ENCODE data around the gene TIMM23B. TPM values are rescaled to one million over a fixed set of nuclear protein-coding genes. Genes with fewer than 3 reads are reported as not detected.
"Not testable (repeated sequence)": the region's sequence is repeated elsewhere in the genome, so short reads cannot be mapped to it uniquely, and the experiment has no call there.

The TIMM23B gene
- total RNA-seq, 1 experiment from 2014 or later: 9.9 TPM

DNA sequence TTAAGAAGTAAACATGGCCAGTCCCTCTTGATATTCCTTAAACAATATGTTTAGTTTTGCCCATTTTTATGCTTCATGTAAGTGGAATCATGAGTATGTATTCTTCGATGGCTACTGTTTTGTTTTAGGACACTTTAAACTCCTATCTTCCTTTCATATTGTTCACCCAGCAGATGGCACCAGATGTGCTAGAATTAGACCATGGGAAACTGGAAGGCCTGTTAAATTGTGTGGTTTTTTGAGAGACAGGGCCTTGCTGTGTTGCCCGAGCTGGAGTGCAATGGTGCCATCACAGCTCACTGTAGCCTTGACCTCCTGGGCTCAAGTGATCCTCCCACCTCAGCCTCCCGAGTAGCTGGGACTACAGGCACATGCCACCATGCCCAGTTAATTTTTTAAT lies 11.3 kb downstream of the TIMM23B start:
- peaks cover 17% of the 10 kb centered on the region for H3K36me3 ChIP-seq
- not testable (repeated sequence) for H3K4me3 ChIP-seq, H3K9me3 ChIP-seq, H3K27me3 ChIP-seq, DNase-seq

DNA sequence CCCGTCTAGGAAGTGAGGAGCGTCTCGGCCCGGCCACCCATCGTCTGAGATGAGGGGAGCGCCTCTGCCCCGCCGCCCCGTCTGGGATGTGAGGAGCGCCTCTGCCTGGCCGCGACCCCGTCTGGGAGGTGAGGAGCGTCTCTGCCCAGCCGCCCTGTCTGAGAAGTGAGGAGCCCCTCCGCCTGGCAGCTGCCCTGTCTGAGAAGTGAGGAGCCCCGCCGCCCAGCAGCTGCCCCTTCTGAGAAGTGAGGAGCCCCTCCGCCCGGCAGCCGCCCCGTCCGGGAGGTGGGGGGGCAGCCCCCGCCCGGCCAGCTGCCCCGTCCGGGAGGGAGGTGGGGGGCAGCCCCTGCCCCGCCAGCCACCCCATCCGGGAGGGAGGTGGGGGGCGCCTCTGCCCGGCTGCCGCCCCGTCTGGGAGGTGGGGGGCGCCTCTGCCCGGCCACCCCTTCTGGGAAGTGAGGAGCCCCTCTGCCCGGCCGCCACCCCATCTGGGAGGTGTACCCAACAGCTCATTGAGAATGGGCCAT lies 28.5 kb downstream of the TIMM23B start:
- DNase-seq, H3K36me3 ChIP-seq, H3K27me3 ChIP-seq, H3K4me3 ChIP-seq, H3K9me3 ChIP-seq: not testable (repeated sequence)

DNA sequence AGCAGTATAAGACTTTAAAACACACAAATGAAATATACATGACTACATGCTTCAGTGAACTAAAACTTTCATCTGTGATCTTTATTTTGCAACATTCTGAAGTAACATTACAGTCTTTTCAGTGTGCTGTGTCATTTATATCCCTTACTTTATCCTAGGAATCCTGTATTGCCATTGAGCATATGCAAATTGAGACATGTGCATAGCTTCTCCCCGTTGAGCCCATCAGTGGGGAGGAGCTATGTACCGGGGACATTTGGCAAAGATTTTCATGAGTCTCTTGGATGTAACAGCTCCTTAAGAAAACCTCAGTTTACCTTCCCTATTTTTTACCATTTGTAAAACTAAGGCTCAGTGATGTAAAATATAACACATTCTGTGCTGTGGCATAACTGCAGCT lies 29.6 kb downstream of the TIMM23B start:
- not testable (repeated sequence) for H3K36me3 ChIP-seq, H3K27me3 ChIP-seq, H3K9me3 ChIP-seq, DNase-seq, H3K4me3 ChIP-seq

DNA sequence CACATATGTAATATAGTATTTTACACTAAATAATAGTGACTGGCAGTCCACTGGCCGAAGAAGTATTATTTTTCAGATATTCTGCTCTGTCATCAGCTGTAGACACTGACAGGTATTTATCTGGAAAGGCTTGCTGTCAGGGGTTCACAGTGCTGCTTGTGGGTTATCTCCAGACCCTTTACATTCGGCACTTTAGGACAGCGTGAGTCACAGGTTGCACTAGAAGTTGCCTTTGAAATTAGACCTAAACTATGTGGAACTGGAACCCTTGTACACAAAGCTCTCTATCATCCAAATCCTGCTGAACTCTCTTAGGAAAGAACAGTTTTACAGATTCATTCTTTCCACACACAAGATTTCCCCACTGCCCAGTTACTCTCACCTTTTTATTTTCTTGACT lies 30.2 kb downstream of the TIMM23B start:
- not testable (repeated sequence) for H3K9me3 ChIP-seq, DNase-seq, H3K27me3 ChIP-seq, H3K4me3 ChIP-seq, H3K36me3 ChIP-seq

DNA sequence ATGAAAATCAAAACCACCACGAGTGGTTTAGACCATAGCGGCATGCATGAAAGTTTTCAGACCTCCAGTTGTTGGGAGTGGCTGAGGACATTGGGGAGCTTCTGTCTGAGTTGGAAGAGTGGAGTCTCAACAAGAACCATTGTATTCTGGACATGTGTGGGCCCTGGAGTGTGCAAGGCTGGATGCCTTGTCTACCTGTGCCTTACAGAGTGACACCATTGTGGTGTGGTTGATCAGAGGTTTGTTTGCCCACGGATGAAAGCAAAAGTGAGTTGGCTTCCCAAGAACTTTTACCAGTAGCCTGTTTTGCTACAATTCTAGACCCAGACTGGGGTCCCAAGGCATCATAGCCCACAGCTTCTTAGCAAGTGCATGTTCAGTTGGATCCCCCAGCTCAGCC lies 35.9 kb downstream of the TIMM23B start:
- not testable (repeated sequence) for H3K9me3 ChIP-seq, H3K27me3 ChIP-seq, H3K4me3 ChIP-seq, DNase-seq, H3K36me3 ChIP-seq

DNA sequence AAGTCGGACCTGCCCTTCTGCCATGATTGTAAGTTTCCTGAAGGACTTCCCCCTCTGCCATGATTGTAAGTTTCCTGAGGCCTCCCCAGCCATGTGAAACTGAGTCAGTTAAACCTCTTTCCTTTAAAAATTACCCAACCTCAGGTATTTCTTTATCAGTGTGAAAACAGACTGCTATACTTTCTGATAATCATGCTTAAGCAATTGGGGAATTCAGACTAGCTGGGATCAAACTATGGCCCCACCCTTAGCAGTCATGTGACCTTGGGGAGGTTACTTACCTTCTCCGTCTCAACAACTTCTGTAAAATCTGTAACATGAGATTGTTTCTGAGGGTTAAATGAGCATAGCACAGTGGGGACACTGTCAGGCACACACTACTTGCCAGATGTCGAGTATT lies 45.4 kb downstream of the TIMM23B start:
- not testable (repeated sequence) for H3K27me3 ChIP-seq, DNase-seq, H3K4me3 ChIP-seq, H3K36me3 ChIP-seq, H3K9me3 ChIP-seq

DNA sequence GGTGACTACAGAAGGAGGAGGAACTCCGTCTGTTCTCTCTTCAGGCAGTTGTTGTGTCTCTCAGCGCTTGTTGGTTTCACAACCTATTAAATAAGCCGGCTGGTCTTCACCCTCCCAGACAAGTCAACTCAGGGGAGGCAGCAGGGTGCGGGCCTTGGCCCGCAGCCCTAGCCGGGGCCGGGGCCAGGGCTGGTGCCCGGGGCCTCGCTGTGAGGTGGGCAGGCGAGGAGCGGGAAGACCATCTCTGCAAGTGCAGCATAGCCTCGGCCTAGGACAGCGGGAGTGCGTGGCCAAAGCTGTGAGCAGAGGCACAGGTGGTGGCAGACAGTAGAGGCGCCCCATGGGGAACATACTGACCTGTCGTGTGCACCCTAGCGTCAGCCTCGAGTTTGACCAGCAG lies 46.5 kb downstream of the TIMM23B start, which contains the start of gene AGAP6:
Gene AGAP6 (plus strand): TSS at position 31 of the 400 bp plus-strand sequence. CDS start 310 bp downstream, at position 341.
- H3K27me3 ChIP-seq, H3K36me3 ChIP-seq, H3K9me3 ChIP-seq, DNase-seq, H3K4me3 ChIP-seq: not testable (repeated sequence)

DNA sequence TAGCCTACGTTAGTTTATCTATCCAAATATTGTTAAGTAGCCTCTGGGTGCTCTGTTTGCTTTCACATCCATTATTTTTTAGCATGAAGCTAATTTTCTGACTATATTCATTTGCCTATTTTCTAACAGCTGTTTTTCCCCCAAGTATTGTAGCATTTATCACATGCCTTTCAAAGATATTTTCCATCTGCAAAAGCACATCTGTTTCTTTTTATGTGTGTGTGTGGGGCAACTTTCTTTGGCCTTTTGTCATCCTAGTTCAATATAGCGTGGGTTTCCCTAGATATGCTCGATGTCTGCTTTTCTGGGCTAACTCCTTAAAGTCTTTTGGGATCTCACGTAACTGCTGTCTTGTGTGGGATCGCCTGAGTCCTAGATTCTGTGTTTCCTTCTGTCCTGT lies 53.5 kb downstream of the TIMM23B start:
- not testable (repeated sequence) for DNase-seq, H3K27me3 ChIP-seq, H3K4me3 ChIP-seq, H3K9me3 ChIP-seq, H3K36me3 ChIP-seq

DNA sequence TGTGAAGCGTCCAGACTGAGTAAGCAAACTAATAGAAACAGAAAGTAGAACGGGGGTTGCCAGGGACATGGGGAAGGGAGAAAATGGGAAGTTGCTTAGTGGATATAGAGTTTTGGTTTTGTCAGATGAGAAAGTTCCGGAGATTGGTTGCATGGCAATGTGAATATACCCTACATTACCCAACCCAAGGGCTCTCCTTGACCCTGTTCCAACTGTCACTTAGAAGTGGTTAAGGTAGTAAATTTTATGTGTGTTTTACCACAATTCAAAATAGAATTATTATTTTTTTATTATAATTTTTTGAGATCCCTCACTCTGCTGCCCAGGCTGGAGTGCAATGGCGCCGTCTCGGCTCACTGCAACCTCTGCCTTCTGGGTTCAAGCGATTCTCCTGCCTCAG lies 72.2 kb downstream of the TIMM23B start:
- not testable (repeated sequence) for H3K36me3 ChIP-seq, DNase-seq, H3K9me3 ChIP-seq, H3K4me3 ChIP-seq, H3K27me3 ChIP-seq

DNA sequence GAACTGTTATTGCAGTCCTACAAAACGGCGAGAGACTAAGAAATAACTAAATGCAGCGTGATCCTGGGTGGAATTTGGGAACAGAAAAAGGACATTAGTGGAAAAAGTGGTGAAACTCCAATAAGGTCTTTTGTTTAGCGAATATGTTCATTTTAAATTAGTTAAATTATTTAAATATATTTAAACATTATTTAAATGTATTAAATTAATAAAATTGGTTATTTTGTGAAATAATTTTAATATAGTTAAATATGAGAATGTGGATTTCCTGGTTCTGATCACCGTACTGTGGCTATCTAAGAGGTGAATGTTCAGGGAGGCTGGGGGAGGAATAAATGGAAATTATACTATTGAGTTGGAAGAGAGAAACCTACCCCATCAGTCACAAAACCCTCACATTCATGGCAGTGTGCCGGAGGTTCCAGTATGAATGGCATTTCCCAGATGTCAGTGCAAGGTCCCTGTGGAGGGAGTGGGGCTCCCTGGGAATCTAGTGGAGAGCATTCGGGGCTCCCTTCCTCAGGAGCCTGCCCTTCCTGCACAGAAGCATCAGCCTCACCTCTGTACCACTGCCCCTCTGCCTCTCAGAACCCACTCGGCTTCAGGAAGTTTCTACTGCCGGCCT lies 73.9 kb downstream of the TIMM23B start:
- H3K9me3 ChIP-seq, H3K36me3 ChIP-seq, H3K27me3 ChIP-seq, H3K4me3 ChIP-seq: not testable (repeated sequence)
- DNase-seq: peak; percentile 38

DNA sequence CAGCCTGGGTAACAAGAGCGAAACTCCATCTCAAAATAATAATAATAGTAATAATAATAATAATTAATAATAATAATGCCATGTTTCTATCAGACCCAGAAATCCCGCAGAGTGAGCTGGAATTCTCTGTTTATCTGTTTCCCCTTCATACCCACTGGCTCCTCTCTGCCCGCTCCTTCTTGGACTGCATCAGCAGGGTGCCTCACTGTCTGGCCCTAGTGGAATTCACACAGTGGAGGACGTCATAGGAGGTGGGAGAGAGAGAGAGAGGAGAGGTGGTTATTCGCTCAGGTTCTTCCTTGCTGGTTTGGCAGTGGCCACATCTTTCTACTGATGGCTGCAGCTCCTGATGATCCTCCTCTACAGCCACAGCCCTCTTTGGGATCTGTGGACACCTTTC lies 75.1 kb downstream of the TIMM23B start:
- peak; percentile 60 for DNase-seq
- H3K36me3 ChIP-seq, H3K9me3 ChIP-seq, H3K27me3 ChIP-seq, H3K4me3 ChIP-seq: not testable (repeated sequence)

DNA sequence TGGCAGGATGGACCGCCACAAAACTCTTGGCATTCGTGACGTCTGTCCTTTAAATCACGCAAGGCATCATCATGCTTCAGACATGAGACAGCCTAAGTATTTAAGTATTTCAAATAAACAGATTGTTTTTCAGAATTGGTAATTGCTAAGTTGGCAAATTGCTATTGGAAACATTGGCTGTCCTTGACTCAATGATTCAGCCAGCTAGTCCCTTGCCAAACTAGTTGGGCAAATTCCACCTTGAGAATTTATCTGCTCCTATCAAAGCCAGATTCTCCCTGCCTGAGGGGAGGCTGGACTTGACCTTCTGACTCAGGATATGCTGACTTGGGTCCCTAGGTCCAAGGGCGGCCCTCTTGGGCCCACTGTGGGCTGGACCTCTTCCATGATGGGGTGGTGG lies 75.8 kb downstream of the TIMM23B start:
- not testable (repeated sequence) for H3K36me3 ChIP-seq, H3K27me3 ChIP-seq, DNase-seq, H3K4me3 ChIP-seq, H3K9me3 ChIP-seq

DNA sequence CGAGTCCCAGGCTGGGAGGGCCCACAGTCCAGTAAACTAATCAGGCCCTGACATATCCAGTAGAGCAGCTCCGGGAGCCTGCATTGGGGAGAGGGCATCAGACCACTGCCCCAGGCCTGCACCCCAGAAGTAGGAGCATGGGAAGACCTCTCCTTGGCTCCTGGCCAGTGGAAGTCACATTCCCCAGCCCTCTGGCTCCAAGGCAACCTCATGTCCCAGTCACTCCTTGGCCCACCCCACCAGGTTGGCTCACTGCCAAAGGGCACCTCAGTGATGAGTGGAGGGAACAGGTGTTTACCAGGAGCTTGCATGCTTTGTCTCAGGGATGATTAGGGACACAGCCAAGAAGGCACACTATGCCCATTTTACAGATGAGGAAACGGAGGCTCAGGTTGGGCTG lies 77.4 kb downstream of the TIMM23B start:
- H3K27me3 ChIP-seq, H3K9me3 ChIP-seq, DNase-seq, H3K36me3 ChIP-seq, H3K4me3 ChIP-seq: not testable (repeated sequence)

DNA sequence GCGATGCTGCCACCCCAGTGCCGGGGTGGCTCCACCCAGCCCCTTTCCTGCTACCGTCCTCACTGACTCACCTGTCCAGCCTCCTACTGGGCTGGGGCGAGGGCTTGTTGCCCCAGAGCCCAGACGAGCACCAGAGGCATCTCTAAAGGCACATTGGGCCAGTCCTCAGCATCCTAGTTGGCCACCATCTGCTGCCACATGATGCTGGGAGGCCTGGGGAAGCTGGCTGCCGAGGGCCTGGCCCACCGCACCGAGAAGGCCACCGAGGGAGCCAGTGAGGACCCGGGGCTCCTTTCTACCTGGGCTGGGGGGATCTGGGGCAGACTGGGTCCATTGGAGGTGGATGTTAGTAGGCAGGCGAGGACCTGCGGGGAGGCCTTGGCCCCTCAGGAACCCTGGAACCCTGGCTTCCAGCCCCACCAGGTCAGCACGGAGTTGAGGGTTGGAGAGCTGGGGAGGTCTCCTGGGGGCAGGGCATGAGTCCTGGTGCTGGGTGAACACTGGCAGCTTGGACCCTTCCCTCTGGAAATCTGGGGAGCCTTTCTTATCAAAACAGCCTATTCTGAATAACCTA lies 78.7 kb downstream of the TIMM23B start:
- not testable (repeated sequence) for H3K9me3 ChIP-seq, H3K4me3 ChIP-seq, H3K27me3 ChIP-seq, DNase-seq, H3K36me3 ChIP-seq

DNA sequence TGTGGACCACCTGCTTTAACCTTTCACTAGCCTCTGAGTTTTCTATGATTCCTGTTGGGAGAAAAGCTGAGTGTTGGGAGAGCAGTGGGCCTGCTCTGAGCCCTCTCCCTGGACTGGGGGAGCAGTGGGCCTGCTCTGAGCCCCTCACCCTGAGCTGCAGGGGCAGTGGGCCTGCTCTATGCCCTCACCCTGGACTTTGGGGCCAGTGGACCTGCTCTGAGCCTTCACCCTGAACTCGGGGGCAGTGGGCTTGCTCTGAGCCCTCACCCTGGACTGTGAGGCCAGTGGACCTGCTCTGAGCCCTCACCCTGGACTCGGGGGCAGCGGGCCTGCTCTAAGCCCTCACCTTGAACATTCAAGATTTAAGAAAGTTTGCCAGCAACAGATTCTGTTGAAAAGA lies 79.8 kb downstream of the TIMM23B start:
- Histone ChIP-seq H3K4me3 (no peak overlapping the region), H3K27me3 (no peaks in the 10 kb centered on the region), H3K36me3 (no peaks in the 10 kb centered on the region), H3K9me3 (no peaks in the 10 kb centered on the region)
- DNase-seq: no peak
